ENCODE results near the gene GET3. TPM values are rescaled to one million over a fixed set of nuclear protein-coding genes. Genes with fewer than 3 reads are reported as not detected.

Gene GET3
- total and polyA plus RNA-seq, 4 donors, result 22.8 to 44.1 (median 27.2) TPM

DNA sequence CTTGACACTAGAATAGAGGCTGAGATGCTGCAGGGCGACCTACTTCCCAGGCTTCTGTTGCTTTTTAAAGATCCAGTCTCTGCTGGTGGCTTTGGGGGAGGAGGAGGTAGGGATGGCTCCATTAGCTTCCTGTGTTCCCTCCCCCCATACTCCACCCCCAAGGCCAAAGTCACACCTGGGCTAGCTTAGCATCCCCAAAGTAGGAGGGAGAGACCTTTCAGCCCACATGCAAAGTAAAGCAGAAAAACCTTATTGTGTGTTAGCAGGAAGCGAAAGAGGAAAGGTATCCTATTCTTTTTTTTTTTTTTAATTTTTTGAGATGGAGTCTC is 10.3 kb upstream of the GET3 start:
- TF ChIP-seq NR2F2 (IDR thresholded peaks at IDR 0.05) (no peak), ZBTB33 (IDR thresholded peaks at IDR 0.05) (no peak), MAX (IDR thresholded peaks at IDR 0.05) (no peak), RAD21 (IDR thresholded peaks at IDR 0.05) (no peak), FOXA1 (IDR thresholded peaks at IDR 0.05) (no peak), GABPA (IDR thresholded peaks at IDR 0.05 in 1 of 2, conservative IDR thresholded peaks at IDR 0.05 in 1 of 2) (no peak), RXRA (IDR thresholded peaks at IDR 0.05) (no peak), TAF1 (conservative IDR thresholded peaks at IDR 0.05) (no peak), EGR1 (IDR thresholded peaks at IDR 0.05; ENCODE audit: low read depth in 2 of 2) (no peak), YY1 (IDR thresholded peaks at IDR 0.05) (no peak)
- TF ChIP-seq, protein P1, sequence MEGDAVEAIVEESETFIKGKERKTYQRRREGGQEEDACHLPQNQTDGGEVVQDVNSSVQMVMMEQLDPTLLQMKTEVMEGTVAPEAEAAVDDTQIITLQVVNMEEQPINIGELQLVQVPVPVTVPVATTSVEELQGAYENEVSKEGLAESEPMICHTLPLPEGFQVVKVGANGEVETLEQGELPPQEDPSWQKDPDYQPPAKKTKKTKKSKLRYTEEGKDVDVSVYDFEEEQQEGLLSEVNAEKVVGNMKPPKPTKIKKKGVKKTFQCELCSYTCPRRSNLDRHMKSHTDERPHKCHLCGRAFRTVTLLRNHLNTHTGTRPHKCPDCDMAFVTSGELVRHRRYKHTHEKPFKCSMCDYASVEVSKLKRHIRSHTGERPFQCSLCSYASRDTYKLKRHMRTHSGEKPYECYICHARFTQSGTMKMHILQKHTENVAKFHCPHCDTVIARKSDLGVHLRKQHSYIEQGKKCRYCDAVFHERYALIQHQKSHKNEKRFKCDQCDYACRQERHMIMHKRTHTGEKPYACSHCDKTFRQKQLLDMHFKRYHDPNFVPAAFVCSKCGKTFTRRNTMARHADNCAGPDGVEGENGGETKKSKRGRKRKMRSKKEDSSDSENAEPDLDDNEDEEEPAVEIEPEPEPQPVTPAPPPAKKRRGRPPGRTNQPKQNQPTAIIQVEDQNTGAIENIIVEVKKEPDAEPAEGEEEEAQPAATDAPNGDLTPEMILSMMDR (IDR thresholded peaks at IDR 0.05; ENCODE audit: low read depth, low read length, missing input control), result no peak
- TF ChIP-seq, protein P2, sequence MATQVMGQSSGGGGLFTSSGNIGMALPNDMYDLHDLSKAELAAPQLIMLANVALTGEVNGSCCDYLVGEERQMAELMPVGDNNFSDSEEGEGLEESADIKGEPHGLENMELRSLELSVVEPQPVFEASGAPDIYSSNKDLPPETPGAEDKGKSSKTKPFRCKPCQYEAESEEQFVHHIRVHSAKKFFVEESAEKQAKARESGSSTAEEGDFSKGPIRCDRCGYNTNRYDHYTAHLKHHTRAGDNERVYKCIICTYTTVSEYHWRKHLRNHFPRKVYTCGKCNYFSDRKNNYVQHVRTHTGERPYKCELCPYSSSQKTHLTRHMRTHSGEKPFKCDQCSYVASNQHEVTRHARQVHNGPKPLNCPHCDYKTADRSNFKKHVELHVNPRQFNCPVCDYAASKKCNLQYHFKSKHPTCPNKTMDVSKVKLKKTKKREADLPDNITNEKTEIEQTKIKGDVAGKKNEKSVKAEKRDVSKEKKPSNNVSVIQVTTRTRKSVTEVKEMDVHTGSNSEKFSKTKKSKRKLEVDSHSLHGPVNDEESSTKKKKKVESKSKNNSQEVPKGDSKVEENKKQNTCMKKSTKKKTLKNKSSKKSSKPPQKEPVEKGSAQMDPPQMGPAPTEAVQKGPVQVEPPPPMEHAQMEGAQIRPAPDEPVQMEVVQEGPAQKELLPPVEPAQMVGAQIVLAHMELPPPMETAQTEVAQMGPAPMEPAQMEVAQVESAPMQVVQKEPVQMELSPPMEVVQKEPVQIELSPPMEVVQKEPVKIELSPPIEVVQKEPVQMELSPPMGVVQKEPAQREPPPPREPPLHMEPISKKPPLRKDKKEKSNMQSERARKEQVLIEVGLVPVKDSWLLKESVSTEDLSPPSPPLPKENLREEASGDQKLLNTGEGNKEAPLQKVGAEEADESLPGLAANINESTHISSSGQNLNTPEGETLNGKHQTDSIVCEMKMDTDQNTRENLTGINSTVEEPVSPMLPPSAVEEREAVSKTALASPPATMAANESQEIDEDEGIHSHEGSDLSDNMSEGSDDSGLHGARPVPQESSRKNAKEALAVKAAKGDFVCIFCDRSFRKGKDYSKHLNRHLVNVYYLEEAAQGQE (IDR thresholded peaks at IDR 0.05), result no peak
- no peak overlapping the region for H3K9ac ChIP-seq (ENCODE audit: low read depth in 1 of 2, low read length in 2 of 2)
- no peak for DNase-seq (ENCODE audit: low spot score)
- H3K36me3 ChIP-seq (ENCODE audit: control insufficient read depth in 4 of 4, insufficient read depth in 3 of 4, low read depth in 1 of 4, low read length in 3 of 4), result peaks cover 3 to 27% (median 21%) of the 10 kb centered on the region in 4 donors
- no peaks in the 10 kb centered on the region for H3K9me3 ChIP-seq (ENCODE audit: control insufficient read depth in 4 of 4, low read length in 3 of 4)
- H3K4me1 ChIP-seq (ENCODE audit: control insufficient read depth in 4 of 4, insufficient read depth in 4 of 4, low read length in 3 of 4), result peaks cover 9 to 67% (median 48%) of the 10 kb centered on the region in 4 donors
- no peak overlapping the region for H3K27ac ChIP-seq (ENCODE audit: low read depth in 1 of 2, low read length in 2 of 2)
- no peaks in the 10 kb centered on the region for H3K27me3 ChIP-seq (ENCODE audit: control insufficient read depth in 4 of 4, insufficient read depth in 4 of 4, low read length in 3 of 4)
- H3K4me3 ChIP-seq (ENCODE audit: low read depth in 1 of 3, low read length in 3 of 3), result no peak overlapping the region
- 98% methylated on average over 2 of the region's 2 CpGs for WGBS

- no peak for DNase-seq (ENCODE audit: low spot score)
- Histone ChIP-seq H3K27ac (ENCODE audit: low read depth in 1 of 2, low read length in 2 of 2) (no peak overlapping the region), H3K9me3 (ENCODE audit: control insufficient read depth in 4 of 4, low read length in 3 of 4) (no peaks in the 10 kb centered on the region), H3K4me1 (ENCODE audit: control insufficient read depth in 4 of 4, insufficient read depth in 4 of 4, low read length in 3 of 4) (peaks cover 17 to 73% (median 54%) of the 10 kb centered on the region in 4 donors), H3K4me3 (ENCODE audit: low read depth in 1 of 3, low read length in 3 of 3) (no peak overlapping the region), H3K9ac (ENCODE audit: low read depth in 1 of 2, low read length in 2 of 2) (no peak overlapping the region), H3K27me3 (ENCODE audit: control insufficient read depth in 4 of 4, insufficient read depth in 4 of 4, low read length in 3 of 4) (no peaks in the 10 kb centered on the region), H3K36me3 (ENCODE audit: control insufficient read depth in 4 of 4, insufficient read depth in 3 of 4, low read depth in 1 of 4, low read length in 3 of 4) (peaks cover 3 to 27% (median 21%) of the 10 kb centered on the region in 4 donors)
- WGBS, result 80% methylated on average over 9 of the region's 9 CpGs
- TF ChIP-seq RAD21 (IDR thresholded peaks at IDR 0.05) (no peak), FOXA1 (IDR thresholded peaks at IDR 0.05) (no peak), MAX (IDR thresholded peaks at IDR 0.05) (no peak), FOXA2 (IDR thresholded peaks at IDR 0.05) (no peak), GABPA (IDR thresholded peaks at IDR 0.05 in 1 of 2, conservative IDR thresholded peaks at IDR 0.05 in 1 of 2) (no peak), NR2F2 (IDR thresholded peaks at IDR 0.05) (no peak), ZBTB33 (IDR thresholded peaks at IDR 0.05) (no peak), SP1 (IDR thresholded peaks at IDR 0.05) (no peak), HNF4G (IDR thresholded peaks at IDR 0.05) (no peak), YY1 (IDR thresholded peaks at IDR 0.05) (no peak), JUND (IDR thresholded peaks at IDR 0.05) (no peak)
- TF ChIP-seq, protein P1 (IDR thresholded peaks at IDR 0.05; ENCODE audit: low read depth, low read length, missing input control), result no peak
- TF ChIP-seq, protein P3, sequence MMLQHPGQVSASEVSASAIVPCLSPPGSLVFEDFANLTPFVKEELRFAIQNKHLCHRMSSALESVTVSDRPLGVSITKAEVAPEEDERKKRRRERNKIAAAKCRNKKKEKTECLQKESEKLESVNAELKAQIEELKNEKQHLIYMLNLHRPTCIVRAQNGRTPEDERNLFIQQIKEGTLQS (IDR thresholded peaks at IDR 0.05), result no peak
Observed at GRCh38 chr19:12727745-12728433, 9.4 kb upstream of the GET3 start.

Data from liver (tissue), 9 donors.